GM19463 (cell line): ENCODE data around the gene FICD.

ENCODE experiments used
- ATAC-seq: cut with Tn5 transposase; IDR thresholded peaks from one replicate; pipeline ENCODE4 v1.9.1; 2021; ENCODE audit warnings: mild to moderate bottlenecking, moderate library complexity; ENCODE audit not compliant: unreplicated experiment

The FICD gene

GRCh38 chr12:108498136-108498535, 16.9 kb upstream of the FICD start:
- no peak for ATAC-seq

GRCh38 chr12:108502922-108503321, 12.2 kb upstream of the FICD start:
- no peak for ATAC-seq

DNA sequence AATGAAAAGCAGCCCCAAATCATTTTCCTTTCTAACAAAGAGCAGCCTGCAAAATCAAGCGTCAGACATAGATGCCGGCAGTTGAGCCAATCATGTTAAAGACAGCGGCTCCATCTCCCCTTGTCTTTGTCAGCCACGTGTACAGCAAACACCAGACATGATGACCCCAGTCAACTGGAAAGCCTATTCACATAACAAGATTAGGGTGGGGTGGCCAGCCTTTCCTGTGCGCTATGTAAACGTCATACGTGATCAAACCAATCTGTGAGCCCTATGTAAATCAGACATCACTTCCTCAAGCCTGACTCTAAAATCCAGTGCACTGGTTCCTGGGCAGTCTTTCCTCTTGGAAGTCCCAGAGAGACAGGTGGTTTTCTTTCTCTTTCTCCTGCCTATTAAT, 9.9 kb upstream of the FICD start:
- no peak for ATAC-seq

DNA sequence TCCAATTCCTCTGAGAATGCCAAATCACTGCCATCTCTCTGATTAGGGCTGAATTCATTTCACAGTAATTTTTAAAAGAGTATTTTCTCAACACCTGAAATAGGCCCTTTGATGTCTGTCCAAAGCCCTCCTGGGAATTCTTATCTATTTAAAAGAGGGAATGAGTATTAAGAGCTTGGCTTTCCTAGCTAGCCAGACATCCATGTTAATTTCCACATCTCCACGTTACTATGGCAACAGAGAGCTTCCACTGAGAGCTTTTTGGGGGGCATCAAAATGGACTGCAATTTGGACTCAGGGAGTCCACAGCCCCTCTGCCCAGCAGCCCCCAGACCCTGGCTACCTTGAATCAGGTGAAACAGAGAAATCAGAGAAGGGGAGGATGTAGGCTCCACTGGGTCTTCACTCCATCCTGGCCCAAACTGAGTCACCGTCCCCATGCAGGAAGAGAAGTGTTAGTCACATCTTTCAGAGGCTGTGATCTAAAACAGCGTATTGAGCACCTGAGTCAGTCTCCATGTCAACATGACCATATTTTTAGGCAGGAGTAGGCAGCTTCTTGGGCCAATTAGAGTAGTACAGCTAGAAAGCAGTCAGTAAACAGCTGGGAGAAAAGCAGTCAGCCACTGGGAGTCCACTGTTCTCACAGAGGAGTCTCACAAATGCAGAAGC, 7.0 kb upstream of the FICD start:
- no peak for ATAC-seq

GRCh38 chr12:108509806-108510205, 5.3 kb upstream of the FICD start:
- ATAC-seq: no peak

- no peak for ATAC-seq
Measured at GRCh38 chr12:108510836-108511235, 4.2 kb upstream of the FICD start.

DNA sequence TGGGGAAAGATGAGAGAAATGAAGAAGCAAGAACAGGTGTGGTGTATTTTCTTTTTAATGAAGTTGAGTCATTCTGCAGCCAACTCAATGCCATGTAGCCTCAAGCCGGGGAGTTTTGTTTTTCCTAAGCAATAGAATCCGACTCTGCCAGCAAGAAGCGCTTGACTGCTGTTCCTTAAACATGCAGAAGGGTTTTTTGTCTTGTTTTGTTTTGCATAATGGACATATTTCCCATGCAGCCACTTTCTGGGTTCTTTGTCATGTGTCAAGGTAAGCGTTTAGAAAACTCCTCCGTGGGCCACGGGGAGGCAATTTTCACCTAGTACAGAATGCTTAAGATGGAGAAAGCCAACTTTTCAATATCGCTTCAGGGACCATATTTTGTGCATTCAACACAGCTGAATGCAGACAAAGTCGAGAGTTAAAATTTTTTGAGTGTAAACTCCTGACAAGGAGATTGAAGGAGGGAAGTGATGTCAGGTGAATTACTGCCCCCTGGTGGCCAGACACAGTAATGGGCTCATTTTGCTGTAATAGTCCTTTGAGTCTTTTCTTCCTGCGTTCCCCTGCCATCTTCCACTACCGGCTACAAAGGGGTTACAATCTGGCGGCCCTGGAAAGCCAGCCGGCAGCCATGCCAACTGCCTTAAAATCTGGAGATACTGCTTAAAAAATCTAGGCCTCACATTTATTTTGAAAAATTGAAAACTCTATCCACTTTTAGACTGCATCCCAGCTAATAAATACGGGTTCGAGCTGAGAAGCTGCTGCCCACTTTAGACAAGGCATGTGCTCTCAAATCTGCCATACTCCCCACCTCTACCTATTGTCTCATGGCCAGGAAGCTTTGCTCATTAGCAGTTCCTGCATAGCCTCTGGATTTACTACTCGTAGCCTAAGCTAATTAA, 3.2 kb upstream of the FICD start:
- no peak for ATAC-seq

DNA sequence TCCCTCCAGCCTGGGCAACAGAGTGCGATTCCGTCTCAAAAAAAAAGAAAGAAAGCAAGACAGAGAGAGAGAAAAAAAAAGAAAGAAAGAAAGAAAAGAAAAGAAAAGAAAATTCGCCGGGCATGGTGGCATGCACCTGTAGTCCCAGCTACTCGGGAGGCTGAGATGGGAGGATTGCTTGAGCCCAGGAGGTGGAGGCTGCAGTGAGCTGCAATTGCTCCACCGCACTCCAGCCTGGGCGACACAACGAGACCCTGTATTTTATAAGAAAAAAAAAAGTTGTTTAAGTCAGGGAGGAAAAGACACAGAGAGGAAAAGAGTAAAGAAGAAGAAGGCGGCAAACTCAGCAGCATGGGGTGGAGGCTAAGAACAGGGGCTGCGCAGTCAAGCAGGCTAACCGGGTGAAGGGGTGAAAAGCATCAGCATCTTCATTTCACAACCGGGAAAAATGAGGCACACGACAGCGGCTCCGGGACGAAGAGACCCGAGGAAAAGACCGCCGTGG, 557 bp upstream of the FICD start:
- peak; percentile 6 for ATAC-seq

DNA sequence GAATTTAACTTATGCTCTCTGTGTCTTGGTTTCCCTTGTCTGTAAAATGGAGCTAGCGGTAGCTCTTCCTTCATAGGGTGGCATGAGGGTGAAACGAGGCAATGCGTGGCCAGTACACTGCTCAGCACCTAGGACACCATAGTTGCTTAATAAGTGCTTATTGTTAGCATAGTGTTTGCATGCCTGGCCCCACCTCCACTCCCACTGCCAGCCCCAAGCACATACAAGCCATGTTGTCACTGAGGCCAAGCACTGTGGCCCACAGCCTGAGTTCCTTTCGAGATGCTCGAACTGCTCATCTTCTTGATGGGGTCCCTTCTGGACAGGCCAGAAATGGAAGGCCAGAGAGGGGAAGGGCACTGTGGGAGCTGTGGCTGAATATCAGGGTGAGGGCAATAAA, 839 bp downstream of the FICD start:
- no peak for ATAC-seq

GRCh38 chr12:108516511-108517275, 1.6 kb downstream of the FICD start:
- ATAC-seq: no peak

DNA sequence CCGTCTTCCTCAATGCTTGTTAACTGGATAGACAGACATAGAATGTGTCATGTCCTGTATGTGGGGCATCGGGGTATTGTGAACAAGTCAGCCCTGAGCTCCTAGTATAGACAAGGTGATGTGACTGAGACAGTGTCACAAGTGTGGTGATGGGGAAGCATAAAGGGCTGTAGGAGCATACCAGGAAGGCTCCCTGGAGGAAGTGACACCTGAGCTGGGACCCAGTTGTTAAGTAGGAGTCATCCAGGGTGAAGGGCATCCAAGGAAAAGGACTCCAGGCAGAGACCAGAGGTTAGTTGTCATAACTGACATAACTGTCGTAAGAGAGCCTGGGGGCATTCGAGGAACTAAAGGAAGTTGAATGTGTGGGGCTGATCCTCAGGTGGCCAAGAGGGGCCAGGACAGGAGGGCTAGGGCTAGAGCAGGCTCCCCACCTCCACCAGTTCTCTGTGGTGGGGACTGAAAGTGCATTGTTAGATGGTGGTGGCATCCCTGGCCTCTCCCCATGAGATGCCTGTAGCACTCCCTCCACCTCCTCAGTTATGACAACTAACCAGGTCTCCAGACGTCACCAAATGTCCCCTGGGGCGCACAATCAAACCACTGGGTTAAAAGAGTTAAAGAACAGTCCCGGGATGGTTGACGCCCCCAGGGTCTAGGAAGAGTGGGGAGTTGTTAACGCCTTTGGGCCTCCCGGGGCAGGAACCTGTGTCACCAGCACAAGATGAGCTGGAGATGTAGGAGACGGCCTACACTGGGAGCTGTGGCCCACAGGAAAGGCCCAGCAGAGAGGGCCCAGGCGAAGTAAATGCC, 2.4 kb downstream of the FICD start:
- ATAC-seq: no peak

DNA sequence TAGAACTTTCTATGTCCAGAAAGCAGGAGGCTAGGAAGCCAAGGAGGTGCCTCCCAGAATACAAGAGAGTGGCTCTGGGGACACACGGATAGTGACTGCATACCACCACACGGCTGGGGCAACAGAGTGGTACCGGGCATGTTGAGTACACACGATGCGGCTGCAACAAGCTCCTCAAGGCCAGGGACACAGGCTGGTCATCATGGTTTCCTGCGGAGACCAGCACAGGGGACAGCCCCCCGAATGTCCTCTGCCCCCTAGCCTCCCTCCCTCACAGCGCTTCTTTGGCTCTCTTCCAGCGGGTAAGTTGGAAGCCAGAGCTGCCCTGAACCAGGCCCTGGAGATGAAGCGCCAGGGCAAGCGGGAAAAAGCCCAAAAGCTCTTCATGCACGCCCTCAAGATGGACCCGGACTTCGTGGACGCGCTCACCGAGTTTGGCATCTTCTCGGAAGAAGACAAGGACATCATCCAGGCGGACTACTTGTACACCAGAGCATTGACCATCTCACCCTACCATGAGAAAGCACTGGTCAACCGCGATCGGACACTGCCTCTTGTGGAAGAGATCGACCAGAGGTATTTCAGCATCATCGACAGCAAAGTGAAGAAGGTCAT, 3.1 kb downstream of the FICD start:
- no peak for ATAC-seq

DNA sequence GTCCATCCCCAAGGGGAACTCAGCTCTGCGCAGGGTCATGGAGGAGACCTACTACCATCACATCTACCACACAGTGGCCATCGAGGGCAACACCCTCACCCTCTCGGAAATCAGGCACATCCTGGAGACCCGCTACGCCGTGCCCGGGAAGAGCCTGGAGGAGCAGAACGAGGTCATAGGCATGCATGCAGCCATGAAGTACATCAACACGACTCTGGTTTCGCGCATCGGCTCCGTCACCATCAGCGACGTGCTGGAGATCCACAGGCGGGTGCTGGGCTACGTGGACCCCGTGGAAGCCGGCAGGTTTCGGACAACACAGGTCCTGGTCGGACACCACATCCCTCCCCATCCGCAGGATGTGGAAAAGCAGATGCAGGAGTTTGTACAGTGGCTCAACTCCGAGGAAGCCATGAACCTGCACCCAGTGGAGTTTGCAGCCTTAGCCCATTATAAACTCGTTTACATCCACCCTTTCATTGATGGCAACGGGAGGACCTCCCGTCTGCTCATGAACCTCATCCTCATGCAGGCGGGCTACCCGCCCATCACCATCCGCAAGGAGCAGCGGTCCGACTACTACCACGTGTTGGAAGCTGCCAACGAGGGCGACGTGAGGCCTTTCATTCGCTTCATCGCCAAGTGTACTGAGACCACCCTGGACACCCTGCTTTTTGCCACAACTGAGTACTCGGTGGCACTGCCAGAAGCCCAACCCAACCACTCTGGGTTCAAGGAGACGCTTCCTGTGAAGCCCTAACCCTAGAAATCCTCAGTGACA, 3.8 kb downstream of the FICD start:
- no peak for ATAC-seq

GRCh38 chr12:108519558-108519957, 4.5 kb downstream of the FICD start:
- ATAC-seq: no peak

GRCh38 chr12:108523365-108523764, 8.3 kb downstream of the FICD start:
- ATAC-seq: no peak

GRCh38 chr12:108525681-108526080, 10.6 kb downstream of the FICD start:
- ATAC-seq: no peak

- no peak for ATAC-seq
Measured at GRCh38 chr12:108526482-108527165, 11.5 kb downstream of the FICD start.

DNA sequence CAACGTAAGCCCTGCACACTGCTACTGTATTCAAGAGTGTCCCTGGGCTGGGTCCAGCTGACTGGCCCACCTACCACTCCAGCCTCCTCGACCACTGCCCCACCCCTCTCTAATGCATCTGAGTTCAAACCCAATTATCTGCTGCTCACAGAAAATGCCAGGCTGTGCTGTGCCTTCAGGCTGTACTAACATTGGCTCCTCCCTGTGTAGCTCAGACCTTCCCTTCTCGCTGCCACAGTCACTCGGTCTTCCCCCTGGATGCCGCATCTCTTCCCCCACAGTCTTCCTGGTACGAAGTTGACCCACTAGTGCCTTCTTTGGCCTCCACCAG, 12.1 kb downstream of the FICD start:
- no peak for ATAC-seq

DNA sequence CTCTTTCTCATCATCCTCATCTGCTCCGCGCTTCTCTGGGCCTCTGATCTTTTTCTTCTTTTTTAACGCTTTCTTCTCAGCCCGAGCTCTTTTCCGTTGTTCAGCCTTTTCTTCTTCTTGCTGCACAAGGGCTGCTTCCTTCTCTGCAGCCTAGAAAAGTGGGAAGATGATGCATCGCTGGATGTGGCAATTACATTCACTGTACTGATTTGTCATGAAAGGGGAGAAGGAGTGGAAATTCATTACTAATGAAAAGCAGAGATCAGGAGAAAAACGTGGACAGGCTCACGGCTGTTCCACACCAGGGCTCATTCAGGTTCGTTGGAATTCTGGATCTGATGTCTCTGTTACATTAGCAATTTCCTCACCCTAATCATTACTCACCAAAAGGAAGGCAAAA, 15.1 kb downstream of the FICD start:
- no peak for ATAC-seq
